NCI-H510A (cell line): ENCODE measurements around the gene RPL31.

Source experiments
- DNase-seq: peaks from one replicate; lab custom pipeline; 2025; lab: John Stamatoyannopoulos, UW

RPL31 gene

DNA sequence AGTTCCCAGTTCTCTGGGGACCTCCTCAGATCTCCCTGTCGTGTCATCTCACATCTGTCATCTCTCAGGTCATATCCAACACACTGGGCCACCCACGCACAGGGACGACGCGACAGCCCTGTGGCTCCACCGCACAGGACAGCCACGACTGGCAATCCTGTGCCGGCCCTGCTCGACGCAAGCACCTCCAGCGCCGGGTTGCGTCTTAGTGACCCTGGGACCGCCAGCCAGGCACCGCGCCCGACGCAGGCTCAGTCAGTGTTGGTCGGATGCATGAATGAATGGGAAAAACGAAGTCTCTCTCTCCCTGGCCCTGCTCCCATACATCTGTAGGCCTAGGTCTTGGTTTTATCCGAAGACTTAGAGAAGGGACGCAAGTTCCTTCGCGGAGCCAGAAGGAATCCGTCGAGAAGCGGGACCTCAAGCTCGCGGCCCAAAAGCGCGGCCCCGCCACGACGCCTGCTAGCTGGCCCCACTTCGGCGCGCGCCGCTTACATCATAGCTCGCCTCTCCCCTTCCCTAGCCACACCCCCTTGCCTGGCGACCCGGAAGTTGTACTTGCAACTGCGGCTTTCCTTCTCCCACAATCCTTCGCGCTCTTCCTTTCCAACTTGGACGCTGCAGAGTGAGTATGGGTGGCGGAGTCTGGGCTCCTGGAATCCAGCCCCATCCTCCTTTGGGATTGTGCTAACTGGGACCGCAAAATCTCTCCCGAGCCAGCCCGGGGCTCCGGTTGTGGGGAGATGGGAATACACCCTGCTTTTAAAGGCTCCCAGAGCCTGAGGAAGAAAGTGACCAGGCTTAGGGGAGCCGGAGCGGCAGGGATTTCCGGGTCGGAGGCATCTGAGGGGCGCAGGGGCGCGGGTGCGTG lies at the start of gene RPL31:
TSS of gene RPL31 (plus strand) at position 599 of the 871 bp plus-strand sequence. CDS start 413 bp downstream, outside the sequence.
- DNase-seq, result peak; percentile 91

DNA sequence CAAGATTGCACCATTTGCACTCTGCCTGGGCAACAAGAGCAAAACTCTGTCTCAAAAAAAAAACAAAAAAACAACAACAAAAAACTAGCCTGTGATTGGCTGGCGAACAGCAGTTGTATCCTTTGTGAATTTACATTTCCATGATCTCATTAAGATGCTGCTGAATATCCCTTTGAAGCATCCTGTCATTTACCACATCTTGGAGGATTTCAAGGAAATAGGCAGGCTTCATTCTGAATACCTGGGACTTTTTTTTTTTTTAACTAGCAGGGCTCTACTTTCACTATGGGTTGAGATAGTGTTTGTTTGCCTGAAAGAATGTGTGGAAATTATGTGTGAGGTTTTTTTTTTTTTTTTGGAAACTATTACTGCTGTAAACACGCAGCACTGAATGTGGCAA lies 49.6 kb upstream of the RPL31 start:
- no peak for DNase-seq

DNA sequence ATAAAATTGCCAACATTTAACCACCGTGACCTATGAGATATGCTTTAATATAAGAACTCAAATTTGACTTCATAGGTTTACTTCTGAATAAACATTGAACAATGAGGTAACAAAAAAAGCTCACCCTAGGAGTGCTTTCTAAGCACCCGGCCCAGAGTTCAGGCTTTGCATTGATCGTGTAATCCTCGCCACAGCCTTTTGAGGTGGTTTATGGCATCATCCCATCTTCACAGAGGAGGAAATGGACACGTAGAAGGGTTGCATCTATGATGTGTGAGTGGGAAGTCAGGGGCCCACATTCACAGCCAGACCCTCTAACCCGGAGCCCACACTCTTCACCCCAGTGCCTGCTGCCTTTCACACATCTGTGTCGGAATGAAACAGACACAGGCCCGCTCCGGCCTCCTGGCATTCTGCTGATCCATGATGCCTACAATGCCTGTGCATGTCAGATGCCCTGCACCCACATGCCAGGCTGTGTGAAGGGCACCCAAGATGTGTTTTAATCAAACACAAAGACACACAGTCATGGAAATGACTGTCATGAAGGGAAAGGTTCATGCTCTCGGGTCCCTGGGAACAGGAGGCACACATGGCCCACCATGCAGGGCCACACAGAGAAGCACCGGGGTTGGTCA lies 48.6 kb upstream of the RPL31 start:
- no peak for DNase-seq

DNA sequence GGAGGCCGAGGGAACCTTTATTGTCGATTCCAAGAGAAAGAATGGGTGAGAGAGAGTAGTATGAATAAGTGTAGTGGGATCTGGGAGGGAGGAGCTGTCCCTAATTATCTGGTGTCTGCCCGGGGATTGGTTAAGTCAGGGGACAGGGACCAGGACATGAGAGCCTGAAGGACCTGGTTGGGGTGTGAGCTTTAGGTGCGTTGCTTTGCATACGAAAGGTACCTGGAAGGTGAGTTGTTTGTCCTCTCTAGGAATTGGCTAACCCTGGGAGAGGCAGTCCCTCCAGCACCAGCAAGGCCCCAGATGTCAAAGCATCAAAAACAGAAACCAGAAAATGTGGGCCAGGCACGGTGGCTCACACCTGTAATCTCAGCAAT lies 48.1 kb upstream of the RPL31 start:
- no peak for DNase-seq

DNA sequence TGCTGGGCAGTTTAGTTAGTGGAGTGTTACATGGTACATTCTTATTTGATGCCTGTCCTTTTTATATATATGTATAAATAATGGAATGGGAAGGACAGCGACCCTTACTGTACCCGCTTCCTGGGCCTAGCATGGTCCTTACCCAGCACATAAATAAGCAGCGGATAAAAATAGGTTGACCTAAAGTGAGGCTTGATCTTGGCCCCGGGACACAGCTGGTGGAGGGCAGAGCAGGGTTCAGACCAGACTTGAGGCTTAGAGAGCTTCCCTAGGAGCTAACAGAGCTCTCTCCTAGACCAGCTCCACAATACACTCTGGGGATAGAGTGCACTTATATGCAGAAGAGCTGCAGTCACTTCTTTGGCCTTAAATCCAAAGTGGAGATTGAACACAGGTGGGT lies 46.9 kb upstream of the RPL31 start:
- DNase-seq, result no peak

DNA sequence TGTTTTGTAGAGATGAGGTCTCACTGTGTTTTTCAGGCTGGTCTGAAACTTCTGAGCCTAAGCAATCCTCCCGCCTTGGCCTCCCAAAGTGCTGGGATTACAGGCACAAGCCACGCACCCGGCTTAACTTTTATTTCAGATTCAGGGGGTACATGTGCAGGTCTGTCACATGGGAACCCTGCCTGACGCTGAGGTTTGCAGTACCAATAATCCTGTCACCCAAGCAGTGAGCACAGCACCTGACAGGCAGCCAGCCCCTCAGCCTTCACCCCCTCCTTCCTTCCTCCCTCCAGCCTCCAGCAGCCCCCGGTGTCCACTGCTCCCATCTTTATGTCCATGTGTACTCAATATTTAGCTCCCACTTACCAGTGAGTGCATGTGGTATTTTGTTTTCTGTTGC lies 46.0 kb upstream of the RPL31 start:
- DNase-seq, result no peak

DNA sequence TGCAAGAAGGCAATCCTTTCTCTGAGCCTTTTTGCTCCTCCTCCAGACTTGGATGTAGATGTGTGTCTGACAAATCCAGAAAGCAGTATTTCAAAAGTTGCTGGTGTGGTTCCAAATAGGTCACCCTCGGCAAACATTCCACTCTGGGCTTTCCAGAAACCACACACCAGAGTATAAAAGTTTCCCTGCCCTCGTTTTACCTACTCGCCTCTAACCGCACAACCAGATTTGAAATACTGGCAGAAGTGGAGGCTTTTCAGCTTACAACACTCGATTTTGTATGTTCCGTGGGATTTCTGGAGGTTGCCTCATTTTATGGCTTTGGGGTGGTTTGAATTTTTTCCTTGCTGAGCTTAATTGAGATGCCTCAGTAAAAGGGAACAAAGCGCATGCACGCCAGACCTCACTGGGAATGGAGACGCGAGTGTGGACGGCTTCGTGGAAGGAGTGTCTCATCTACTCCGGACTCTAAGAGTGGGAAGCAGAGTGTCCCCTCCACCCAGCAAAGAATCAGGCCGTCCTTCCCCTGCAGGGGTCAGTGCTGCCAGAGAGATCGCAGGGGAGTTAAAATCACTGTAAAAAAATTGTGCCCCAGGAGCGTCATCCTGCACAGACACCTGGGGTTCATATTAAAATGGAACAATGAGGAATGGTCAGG lies 44.0 kb upstream of the RPL31 start:
- DNase-seq, result no peak

DNA sequence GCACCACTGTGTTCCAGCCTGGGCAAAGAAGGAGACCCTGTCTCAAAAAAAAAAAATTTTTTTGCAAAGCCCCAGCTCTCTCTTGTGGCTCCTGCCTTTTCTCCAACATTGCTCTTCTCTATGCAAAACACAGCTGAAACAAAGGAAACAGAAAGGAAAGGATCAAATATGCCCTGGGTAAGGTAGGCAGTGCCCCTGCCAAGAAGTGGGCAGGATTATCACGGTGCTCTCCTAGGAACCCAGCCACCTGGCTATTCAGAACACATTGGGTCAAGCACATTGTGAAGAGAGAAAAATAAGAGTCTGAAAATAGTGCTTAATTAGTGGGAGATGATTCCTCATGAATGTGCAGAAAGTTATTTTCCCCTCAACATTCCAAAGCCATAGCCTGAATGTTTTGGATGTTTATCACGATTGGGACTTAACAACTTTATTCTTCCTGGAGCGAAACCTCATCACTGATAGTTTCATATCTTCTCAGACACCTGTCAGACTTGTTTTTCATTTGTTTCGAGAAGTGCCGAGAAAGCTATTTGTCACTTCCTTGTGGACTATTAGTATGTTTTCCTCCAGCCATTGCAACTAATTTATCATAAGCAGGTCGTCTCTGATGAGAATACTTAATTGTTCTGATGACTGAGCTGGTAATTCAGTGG lies 42.7 kb upstream of the RPL31 start:
- DNase-seq, result no peak

DNA sequence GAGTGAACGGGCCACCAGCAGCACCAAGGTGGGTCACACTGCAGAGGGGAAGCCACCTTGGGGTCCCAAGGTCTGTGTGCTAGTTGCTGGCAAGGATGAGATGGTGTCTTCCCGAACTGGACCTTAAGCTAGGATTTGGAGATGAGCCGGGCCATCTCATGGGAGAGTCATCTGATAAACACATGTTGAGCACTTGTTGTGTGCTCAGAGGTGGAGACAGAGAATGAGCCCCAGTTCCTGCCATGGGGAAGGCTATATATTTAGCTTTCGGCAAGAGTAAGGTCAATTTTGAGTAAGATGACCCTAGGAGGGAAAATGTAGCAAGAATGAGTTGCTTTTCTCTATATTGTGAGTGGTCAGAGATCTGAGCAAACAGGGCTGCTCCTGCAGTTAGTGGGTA lies 41.4 kb upstream of the RPL31 start:
- no peak for DNase-seq

DNA sequence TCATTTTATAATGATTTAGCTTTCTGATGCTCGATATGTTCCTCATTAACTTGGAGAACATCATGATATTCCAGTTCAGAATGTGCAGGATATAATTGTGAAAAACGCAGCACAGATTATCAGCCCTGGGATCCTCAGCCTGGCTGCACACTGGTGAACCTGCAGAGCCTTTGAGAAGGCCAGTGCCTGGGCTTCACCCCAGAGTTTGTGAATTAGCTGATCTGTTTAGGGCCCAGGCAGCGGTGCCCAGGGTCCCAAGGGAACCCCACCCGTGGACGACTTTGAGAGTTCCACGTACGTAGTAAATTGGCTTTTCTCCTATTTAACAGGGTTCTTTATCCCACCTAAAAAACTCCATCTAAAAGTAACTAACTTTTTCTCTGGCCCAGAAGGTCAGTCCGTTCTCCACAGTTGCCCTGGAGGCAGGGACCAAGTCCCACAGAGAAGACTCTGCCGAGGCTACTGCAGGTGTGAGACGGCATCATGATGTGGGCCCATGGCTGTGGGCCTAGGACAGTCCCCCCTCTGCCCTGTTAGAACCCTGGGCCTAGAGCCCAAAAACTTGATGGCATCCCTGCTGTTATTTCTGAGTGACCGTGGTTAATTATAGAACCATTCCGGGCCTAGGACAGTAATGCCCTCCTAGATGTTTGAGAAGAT lies 39.6 kb upstream of the RPL31 start:
- no peak for DNase-seq

DNA sequence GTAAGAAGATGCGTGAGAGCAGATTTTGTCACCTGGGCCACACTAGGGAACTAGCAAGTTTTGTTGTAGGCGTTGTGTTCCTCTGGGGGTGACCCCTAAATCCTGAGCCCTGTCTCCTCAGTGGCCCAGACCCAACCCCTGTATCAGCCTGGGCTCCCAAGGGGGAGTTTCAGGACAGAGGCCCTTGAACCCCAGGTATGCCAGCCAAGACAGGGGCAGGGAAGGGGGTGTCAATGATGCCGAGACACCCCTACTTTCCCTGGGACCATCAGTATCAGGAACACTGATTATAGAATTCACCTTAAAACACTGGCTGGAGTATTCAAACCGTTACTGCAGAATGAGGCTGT lies 39.1 kb upstream of the RPL31 start:
- no peak for DNase-seq

DNA sequence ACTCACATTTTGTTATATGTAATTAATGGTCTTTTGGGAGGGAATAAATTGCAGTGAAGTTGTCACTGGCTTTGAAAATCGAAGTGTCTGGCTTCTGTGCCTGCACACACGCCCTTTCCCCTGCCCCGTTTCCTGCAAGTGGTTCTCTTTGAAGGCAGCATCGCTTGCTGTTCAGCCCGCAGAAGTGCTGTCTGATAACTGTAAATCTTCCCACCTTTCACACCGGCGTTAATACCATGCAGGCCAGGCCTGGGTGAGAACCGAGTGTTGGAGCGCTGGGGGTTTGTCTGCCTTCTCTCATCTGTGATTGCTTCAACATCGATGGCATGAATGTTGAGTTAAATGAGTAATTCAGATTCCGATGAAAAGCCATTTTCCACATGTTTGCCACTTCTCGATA lies 37.9 kb upstream of the RPL31 start:
- no peak for DNase-seq

DNA sequence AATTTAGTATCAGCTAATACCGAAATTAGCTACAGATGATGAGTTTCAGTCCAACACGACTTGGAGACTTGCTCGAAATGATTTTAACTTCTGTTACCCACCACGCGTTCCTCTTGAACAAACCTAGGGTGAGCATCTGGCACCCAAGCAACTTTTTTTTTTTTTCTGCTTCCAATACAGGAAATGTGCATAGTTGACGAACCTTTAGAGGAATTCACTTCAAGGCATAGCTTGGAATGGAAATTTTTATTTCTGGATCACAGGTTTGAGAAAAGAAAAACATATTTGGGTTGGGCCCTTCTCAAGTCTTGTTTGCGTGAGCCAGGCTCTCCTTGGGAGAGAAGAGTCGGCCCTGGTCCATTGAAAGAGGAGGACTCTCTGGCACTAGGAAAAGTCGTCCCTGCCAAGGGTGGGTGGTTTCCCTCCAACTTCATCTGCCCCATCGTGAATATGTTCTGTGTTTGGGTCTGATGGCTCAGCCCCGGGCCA lies 37.4 kb upstream of the RPL31 start:
- no peak for DNase-seq

DNA sequence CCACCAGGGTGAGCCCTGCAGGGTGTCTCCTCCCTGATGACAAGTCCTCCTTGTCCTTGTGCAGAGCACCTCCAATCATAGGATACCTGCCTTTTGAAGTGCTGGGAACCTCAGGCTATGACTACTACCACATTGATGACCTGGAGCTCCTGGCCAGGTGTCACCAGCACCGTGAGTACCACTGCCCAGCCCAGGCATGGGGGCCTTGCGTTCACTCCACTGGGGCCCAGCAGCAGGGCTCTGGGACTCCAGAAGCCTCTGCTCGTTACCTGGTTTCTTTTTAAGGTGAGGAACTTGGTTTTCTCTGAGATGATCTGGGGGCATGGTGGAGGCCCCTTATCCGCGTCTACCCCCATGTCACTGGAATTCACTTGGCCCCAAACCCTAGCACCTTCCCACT lies 36.5 kb upstream of the RPL31 start:
- DNase-seq, result no peak

DNA sequence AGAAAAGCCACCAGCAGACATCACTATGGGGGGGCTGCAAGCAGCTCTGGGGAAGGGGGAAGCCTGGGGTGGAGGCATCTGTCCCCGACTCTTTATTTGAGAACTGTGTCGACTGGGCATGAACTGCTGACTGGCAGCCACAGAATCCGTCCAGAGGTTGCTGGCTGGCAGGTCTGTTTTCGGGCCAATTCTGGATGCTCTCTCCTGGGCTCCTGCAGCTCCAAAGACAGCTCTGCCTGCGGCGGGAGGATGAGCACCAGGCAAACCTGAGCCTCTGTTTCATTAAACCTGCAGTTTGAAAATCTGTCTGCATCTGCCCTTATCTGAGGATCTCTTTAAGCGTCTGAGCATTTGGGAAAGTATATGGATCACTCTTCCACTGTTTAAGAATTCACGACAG lies 34.4 kb upstream of the RPL31 start:
- no peak for DNase-seq

DNA sequence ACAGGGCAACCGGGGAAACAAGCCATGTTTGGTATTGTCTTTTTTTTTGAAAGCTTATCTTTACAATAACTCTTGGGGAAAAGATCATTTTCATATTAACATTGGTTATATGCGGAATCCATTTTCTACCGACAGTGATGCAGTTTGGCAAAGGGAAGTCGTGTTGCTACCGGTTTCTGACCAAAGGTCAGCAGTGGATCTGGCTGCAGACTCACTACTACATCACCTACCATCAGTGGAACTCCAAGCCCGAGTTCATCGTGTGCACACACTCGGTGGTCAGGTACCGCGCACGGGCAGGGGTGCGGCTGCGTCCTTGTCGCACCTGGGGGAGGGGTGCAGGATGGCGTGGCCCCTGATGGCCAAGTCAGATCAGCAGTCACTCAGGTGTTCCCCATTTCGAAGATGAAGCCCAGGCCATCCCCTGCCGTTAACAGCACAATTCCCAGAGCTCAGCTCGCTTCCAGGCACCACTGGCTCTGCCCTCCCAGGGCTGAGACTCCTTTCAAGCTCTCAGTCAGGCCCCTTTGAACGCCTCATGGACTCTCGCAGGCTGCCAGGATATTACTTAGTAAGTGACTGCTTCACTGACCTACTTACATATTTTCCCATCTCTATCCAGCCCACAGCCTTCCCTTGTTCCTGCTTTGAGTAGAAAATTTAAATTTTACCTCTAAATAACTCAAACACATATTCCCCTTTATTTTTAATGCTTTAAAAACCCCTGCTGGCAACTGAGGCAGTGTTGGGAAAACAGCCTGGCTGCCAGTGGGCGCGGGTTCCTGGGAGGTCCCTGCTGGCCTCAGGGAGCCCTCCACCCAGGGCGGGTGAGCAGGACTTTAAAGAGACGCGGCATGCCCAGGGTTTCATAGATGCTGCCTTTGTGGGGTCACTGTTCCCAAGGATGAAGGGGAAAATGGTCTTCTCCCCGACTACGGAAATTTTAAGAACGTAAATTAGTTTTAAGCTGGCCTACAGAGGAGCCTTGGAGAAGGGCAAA lies 33.6 kb upstream of the RPL31 start:
- no peak for DNase-seq

DNA sequence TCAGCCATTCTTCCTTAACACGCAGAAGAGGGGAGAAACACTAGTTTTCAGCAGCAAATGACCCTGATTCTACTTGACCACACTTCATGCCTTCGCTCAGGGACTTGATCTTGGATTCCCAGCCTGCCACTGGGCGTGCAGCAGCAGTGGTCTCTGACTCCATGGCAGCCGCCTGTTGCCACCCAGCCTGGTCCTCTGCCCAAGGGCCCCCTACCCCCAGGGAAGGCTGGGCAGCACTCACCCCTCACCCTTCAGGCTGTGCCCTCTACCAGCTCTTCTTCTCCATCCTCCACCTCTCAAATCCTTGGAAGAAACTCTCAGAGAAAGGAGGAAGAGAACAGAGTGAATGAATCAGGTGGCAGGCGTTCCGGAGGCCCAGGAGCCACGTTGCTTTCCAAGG lies 32.1 kb upstream of the RPL31 start:
- no peak for DNase-seq

DNA sequence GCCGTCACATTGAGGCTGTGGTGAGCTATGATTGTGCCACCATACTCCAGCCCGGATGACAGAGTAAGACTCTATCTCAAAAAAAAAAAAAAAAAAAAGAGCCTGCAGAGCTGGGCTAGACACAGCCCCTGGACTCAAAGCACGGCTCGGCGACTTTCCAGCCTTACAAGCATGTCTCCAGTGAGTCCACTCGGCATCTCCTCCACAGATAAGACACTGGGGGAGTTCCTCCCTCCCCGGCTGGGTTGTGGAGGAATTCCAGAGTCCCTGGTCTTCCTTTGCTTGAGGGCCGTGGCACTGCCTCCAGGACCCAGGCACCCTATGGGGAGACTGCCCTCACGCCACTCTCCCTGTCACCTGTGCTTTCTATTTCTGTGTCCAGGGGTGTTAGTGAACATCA lies 30.9 kb upstream of the RPL31 start:
- DNase-seq, result no peak

DNA sequence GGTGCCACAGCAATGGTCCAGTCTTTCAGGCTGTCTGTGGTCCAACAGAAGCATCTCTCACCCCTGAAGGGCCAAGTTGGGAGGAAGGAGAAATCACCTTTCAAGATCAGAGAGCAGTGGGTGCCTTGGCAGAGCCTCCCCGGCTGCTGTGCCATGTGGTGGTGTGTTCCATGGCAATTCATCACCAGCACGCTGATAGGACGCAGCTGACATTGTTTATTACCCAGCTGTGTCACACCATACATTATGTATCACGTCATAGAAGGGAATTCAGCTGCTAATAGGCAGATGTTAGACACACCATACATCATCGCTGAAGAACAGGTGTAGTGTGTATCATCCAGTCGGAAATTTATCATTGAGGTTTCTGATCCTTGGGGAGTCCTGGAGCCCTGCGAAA lies 29.6 kb upstream of the RPL31 start:
- no peak for DNase-seq

DNA sequence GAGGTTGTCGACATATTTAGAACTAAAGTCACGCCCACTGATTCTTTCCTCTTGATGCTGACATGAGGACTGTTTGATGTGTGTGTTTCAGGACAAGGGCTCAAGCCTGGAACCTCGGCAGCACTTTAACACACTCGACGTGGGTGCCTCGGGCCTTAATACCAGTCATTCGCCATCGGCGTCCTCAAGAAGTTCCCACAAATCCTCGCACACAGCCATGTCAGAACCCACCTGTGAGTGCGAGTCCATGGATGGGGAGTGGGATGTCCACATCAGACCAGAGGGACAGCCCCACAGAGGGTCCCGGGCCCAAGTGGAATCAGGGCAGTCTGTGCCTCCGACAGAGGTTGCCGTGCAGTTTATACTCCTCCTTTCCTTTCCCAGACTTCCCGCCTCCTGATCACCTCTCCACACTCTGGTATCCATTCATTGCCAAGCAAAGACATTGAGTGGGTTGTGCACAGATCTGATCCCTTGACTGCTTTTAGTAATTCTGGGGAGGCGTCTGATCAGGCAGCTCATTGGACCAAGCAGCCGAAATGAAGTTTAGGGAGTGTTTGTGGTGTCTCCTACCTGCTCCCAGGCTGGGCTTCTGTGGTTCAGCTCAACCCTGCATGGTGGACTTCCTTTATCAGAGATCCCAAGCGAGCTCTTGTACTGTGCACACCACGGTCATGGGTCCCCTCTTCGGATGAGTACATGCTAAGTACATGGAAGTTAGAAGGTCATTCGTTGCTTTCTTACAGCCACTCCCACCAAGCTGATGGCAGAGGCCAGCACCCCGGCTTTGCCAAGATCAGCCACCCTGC lies 27.2 kb upstream of the RPL31 start:
- DNase-seq, result no peak
